Measurements from ENCODE around the gene SS18L1.

DNA sequence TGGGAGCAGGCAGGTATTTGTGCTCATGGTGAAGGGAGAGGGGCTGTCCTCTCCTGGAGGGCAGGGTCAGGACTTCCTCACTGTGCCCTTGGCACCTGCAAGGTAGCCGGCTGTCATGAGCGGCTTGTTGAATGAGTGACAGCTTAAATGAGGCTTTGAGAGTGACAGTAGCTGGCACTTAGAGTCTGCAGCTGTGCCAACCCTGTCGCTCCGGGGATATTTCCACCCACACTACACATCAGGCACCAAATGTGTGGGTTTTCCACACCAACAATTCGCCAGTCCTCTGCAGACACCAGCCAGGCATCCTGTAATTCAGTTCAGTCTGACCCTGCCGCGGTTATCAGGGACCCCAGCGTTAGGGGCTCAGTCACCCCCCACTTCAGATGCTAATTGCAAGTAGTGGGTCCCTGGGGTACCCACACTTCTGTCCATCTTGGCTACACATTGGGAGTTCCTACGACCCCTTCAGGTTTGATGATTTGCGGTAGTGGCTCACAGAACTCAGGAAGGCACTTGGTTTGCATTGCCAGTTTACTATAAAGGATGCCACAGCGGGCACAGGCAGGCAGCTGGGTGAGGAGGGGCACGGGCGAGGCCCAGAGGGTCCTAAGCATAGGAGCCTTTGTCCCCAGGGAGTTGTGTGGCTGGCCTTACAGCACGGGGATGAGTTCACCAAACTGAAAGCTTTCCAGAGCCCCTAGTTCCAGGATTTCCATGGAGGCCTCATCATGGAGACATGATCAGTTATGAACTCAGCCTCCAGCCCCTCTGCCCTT, 48.4 kb downstream of the SS18L1 start:
- TF ChIP-seq EP300 (IDR thresholded peaks at IDR 0.05), result no peak
- TF ChIP-seq, protein P1, sequence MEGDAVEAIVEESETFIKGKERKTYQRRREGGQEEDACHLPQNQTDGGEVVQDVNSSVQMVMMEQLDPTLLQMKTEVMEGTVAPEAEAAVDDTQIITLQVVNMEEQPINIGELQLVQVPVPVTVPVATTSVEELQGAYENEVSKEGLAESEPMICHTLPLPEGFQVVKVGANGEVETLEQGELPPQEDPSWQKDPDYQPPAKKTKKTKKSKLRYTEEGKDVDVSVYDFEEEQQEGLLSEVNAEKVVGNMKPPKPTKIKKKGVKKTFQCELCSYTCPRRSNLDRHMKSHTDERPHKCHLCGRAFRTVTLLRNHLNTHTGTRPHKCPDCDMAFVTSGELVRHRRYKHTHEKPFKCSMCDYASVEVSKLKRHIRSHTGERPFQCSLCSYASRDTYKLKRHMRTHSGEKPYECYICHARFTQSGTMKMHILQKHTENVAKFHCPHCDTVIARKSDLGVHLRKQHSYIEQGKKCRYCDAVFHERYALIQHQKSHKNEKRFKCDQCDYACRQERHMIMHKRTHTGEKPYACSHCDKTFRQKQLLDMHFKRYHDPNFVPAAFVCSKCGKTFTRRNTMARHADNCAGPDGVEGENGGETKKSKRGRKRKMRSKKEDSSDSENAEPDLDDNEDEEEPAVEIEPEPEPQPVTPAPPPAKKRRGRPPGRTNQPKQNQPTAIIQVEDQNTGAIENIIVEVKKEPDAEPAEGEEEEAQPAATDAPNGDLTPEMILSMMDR (IDR thresholded peaks at IDR 0.05), result no peak
- no peak for TF ChIP-seq POLR2A (IDR thresholded peaks at IDR 0.05)
